SH-SY5Y (cell line): Measurements from ENCODE around the gene PHKG2.

Experiments used
- GATA2 ChIP-seq: IDR thresholded peaks from 2 replicates; pipeline ENCODE4 v1.6.1; 2011; ENCODE audit warnings: mild to moderate bottlenecking, low read depth, low read length
- GATA3 ChIP-seq: IDR thresholded peaks from 2 replicates; pipeline ENCODE4 v1.6.1; 2011; ENCODE audit warnings: low read depth, mild to moderate bottlenecking, low read length, moderate library complexity

DNA sequence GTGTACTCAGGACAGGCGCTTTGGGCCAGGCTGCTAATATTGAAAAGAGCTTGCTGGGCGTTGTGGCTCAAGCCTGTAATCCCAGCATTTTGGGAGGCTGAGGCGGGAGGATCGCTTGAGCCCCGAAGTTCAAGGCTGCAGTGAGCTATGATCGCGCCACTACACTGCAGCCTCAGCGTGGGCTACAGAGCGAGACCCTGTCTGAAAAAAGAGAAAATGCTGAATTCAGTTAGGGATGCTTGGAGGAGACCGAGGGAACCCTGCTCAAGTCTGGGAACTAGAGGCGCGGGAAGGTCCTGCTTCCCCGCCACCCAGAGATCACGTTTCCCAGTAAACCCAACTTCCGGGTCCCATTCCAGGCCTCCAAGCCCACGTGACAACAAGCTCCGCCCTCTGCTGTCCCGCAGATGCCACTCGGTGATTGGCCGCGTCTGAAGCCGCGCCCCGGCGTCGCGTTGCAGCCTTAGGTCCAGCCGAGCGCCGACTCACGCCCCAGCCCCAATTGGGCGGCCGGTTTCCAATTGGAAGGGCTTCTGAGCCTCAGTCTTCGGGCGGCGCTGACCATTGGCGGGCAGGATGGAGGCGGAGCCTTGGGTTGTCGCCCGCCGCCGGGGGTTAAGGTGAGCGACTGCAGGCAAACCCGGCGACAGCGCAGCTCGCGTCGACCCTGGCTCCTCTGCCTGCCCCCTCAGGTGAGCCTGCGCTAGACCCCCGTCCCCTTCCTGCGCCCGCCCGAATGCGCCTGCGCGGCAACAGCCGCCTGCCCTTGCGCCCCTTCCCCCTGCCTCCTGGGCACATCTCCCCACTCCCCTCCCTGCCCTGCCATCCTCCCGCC, at the start of gene PHKG2:
- TF ChIP-seq GATA2 (no peak), GATA3 (no peak)
